SU-DHL-6 (cell line): ENCODE measurements around the gene ZNF680.

ENCODE experiments used
- CTCF ChIP-seq: fragments of 200-600 bp; sonication (generic); IDR thresholded peaks from one replicate; pipeline ENCODE4 v1.5.1; 2017; ENCODE audit warnings: antibody characterized with exemption, mild to moderate bottlenecking, low read length, moderate library complexity; ENCODE audit not compliant: insufficient read depth, poor library complexity, severe bottlenecking
- EZH2phosphoT487 ChIP-seq: fragments of 200-600 bp; sonication (generic), shearing (Covaris generic); conservative IDR thresholded peaks from 2 replicates; pipeline ENCODE4 v1.6.1; 2018; ENCODE audit warnings: mild to moderate bottlenecking, antibody characterized with exemption, low read length, moderate library complexity, mixed read lengths

- TF ChIP-seq CTCF (no peak), EZH2phosphoT487 (no peak)
Observed at GRCh38 chr7:64602086-64602485, 39.2 kb upstream of the ZNF680 start.
